Left renal cortex interstitium (tissue), 4 donors: ENCODE measurements around the gene PARP6. TPM values are rescaled to one million over a fixed set of nuclear protein-coding genes. Genes with fewer than 3 reads are reported as not detected.

Source experiments
- DNase-seq, 4 donors: peaks; one replicate each; pipeline ENCODE4 v3.0.0-alpha.2; 2013; ENCODE audit warnings: low read depth in 4 of 4, low spot score in 2 of 4, missing footprints in 1 of 4
- polyA plus RNA-seq, 4 donors: library from polyadenylated mRNA; unstranded; fragments of 120-200 nt; gene quantifications; one replicate each; pipeline ENCODE4 v1.2.1, GENCODE V29; 2013; ENCODE audit not compliant: insufficient read length in 4 of 4

Gene PARP6
- polyA plus RNA-seq, 4 donors = 60.4 to 150 (median 111) TPM

GRCh38 chr15:72202801-72203506 lies 69.4 kb downstream of the PARP6 start:
- DNase-seq = no peak

GRCh38 chr15:72202302-72202701 lies 70.1 kb downstream of the PARP6 start:
- no peak for DNase-seq

- DNase-seq = no peak
These were observed 70.9 kb downstream of the PARP6 start for GRCh38 chr15:72201391-72201921.

GRCh38 chr15:72200395-72201237 lies 71.7 kb downstream of the PARP6 start:
- no peak for DNase-seq

- DNase-seq = peak in 1 of 4 donors; percentile 64
These were observed 72.6 kb downstream of the PARP6 start for GRCh38 chr15:72199721-72200212.

GRCh38 chr15:72199205-72199515 lies 73.2 kb downstream of the PARP6 start:
- no peak for DNase-seq

- DNase-seq = no peak
These were observed 73.8 kb downstream of the PARP6 start for GRCh38 chr15:72198356-72199204.

GRCh38 chr15:72197460-72198355 lies 74.6 kb downstream of the PARP6 start, which contains the start of gene GRAMD2A:
Gene GRAMD2A, minus strand, starts transcription at chr15:72197787.
- no peak for DNase-seq

- no peak for DNase-seq
These were observed 75.3 kb downstream of the PARP6 start for GRCh38 chr15:72197041-72197459.

- no peak for DNase-seq
These were observed 75.8 kb downstream of the PARP6 start for GRCh38 chr15:72196409-72197040.

- DNase-seq = no peak
These were observed 77.2 kb downstream of the PARP6 start for GRCh38 chr15:72195101-72195511.

GRCh38 chr15:72193836-72194396 lies 78.4 kb downstream of the PARP6 start:
- DNase-seq = no peak

GRCh38 chr15:72192416-72192815 lies 79.9 kb downstream of the PARP6 start:
- DNase-seq = no peak

Other genes with a start within 250 kb of the PARP6 start
- gene MYO9A, start 154.4 kb downstream of the PARP6 start, polyA plus RNA-seq = 10 to 100 TPM; 26.7 to 38.0 (median 33.3) TPM
- 1 to 10 TPM; 6.4 to 7.6 (median 6.9) TPM for gene SENP8, start 154.2 kb downstream of the PARP6 start, polyA plus RNA-seq
- gene GRAMD2A, start 74.8 kb downstream of the PARP6 start, polyA plus RNA-seq = 10 to 100 TPM in 1 of 4 donors, 1 to 10 TPM in 3; 6.1 to 15.3 (median 8.7) TPM
- gene PKM, start 41.4 kb downstream of the PARP6 start, polyA plus RNA-seq = 100 to 1,000 TPM; 638 to 709 (median 646) TPM
- 1 to 10 TPM; 3.1 to 6.6 (median 4.2) TPM for gene CELF6, start 47.6 kb upstream of the PARP6 start, polyA plus RNA-seq
- 100 to 1,000 TPM in 3 of 4 donors, 10 to 100 TPM in 1; 91.1 to 129 (median 121) TPM for gene HEXA, start 103.5 kb upstream of the PARP6 start, polyA plus RNA-seq
- not detected for gene TMEM202, start 125.8 kb upstream of the PARP6 start, polyA plus RNA-seq
- 100 to 1,000 TPM; 174 to 205 (median 185) TPM for gene ARIH1, start 201.8 kb upstream of the PARP6 start, polyA plus RNA-seq